MM.1S (cell line): ENCODE measurements around the gene PTPN12.

Source experiments
- EZH2 ChIP-seq: fragments of 300-600 bp; sonication (generic); optimal IDR thresholded peaks from 2 replicates; pipeline ENCODE3; 2017; ENCODE audit warnings: low read depth, mild to moderate bottlenecking, antibody characterized with exemption, low read length, mixed read lengths
- TF ChIP-seq, protein P1 (sequence below): fragments of 300-600 bp; sonication (generic); IDR thresholded peaks from 2 replicates; pipeline ENCODE4 v1.5.1; 2016; ENCODE audit warnings: antibody characterized with exemption, low read length, mixed read lengths

GRCh38 chr7:77644774-77645173 lies 107.7 kb downstream of the PTPN12 start:
- TF ChIP-seq, protein P1, sequence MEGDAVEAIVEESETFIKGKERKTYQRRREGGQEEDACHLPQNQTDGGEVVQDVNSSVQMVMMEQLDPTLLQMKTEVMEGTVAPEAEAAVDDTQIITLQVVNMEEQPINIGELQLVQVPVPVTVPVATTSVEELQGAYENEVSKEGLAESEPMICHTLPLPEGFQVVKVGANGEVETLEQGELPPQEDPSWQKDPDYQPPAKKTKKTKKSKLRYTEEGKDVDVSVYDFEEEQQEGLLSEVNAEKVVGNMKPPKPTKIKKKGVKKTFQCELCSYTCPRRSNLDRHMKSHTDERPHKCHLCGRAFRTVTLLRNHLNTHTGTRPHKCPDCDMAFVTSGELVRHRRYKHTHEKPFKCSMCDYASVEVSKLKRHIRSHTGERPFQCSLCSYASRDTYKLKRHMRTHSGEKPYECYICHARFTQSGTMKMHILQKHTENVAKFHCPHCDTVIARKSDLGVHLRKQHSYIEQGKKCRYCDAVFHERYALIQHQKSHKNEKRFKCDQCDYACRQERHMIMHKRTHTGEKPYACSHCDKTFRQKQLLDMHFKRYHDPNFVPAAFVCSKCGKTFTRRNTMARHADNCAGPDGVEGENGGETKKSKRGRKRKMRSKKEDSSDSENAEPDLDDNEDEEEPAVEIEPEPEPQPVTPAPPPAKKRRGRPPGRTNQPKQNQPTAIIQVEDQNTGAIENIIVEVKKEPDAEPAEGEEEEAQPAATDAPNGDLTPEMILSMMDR, result no peak
- no peak for TF ChIP-seq EZH2
